Lung (tissue), 12 donors: ENCODE data around the gene DCDC2B. TPM values are rescaled to one million over a fixed set of nuclear protein-coding genes. Genes with fewer than 3 reads are reported as not detected.

Experiments used
- ATAC-seq: fragments of 200-7000 bp; cut with Tn5 transposase; one replicate; pipeline ENCODE4 v1.9.1; 2020; ENCODE audit warnings: moderate number of reproducible peaks; ENCODE audit not compliant: insufficient read depth, low FRiP score
- DNase-seq, 3 donors: peaks; one replicate each; pipeline ENCODE4 v3.0.0-alpha.2; 2013 to 2017
- H3K27ac ChIP-seq, 2 donors: one replicate each; pipeline ENCODE4 v1.5.1; 2013; ENCODE audit warnings: mild to moderate bottlenecking in 2 of 2, moderate library complexity in 2 of 2, control low read depth in 1 of 2, inconsistent platforms in 1 of 2, low read depth in 1 of 2, low read length in 1 of 2
- H3K27me3 ChIP-seq, 3 donors: one replicate each; pipeline ENCODE4 v1.5.1; 2013; ENCODE audit warnings: low read length in 2 of 3; ENCODE audit not compliant: control insufficient read depth in 3 of 3, insufficient read depth in 3 of 3
- H3K36me3 ChIP-seq, 4 donors: one replicate each; pipeline ENCODE4 v1.5.1; 2013; ENCODE audit warnings: low read length in 4 of 4, mild to moderate bottlenecking in 1 of 4, moderate library complexity in 1 of 4; ENCODE audit not compliant: control insufficient read depth in 4 of 4, insufficient read depth in 4 of 4
- H3K4me1 ChIP-seq, 5 donors: one replicate each; pipeline ENCODE4 v1.5.1; 2013; ENCODE audit warnings: low read length in 5 of 5, mild to moderate bottlenecking in 2 of 5, moderate library complexity in 1 of 5; ENCODE audit not compliant: control insufficient read depth in 5 of 5, insufficient read depth in 5 of 5
- H3K4me3 ChIP-seq: one replicate; pipeline ENCODE4 v1.5.1; 2013; ENCODE audit warnings: mild to moderate bottlenecking, control low read depth, moderate library complexity
- H3K9ac ChIP-seq, 2 donors: one replicate each; pipeline ENCODE4 v1.5.1; 2013; ENCODE audit warnings: low read length in 2 of 2, control low read depth in 1 of 2; ENCODE audit not compliant: insufficient read depth in 1 of 2
- H3K9me3 ChIP-seq, 4 donors: one replicate each; pipeline ENCODE4 v1.5.1; 2013; ENCODE audit warnings: low read length in 3 of 4, mild to moderate bottlenecking in 1 of 4, moderate library complexity in 1 of 4; ENCODE audit not compliant: control insufficient read depth in 4 of 4, insufficient read depth in 3 of 4
- WGBS, 2 donors: extraction: QIAGEN DNeasy Blood & Tissue Kit; methylation state at CpG; one replicate each; pipeline ENCODE4 v1.1.7; 2013; 5-methylcytosine and 5-hydroxymethylcytosine counted together
- polyA plus RNA-seq, 2 donors: library from polyadenylated mRNA; stranded (reverse); fragments of 200-250 nt; gene quantifications; one replicate each; pipeline ENCODE4 v1.2.1, GENCODE V29; 2013
- total RNA-seq, 2 donors: library from RNA; depleted of rRNA in 1 of 2; stranded (reverse); fragments of >200 nt in 1 of 2; gene quantifications; one replicate each; pipeline ENCODE4 v1.2.1, GENCODE V29; 2014 to 2021
- TF ChIP-seq, protein P1 (sequence below): IDR thresholded peaks from 2 replicates; pipeline ENCODE4 v1.5.1; 2012; ENCODE audit warnings: mild to moderate bottlenecking; ENCODE audit errors: control extremely low read depth, extremely low read depth
- donor health status: control.
- donor health status: control.
- donor health status: Bipolar disorder and iron deficiency.
- donor health status: healthy.
- donor health status: DM: yes; HTN: yes; CAD: no.

Gene DCDC2B
- total and polyA plus RNA-seq, 4 donors = 3.5 to 10.0 (median 5.8) TPM

DNA sequence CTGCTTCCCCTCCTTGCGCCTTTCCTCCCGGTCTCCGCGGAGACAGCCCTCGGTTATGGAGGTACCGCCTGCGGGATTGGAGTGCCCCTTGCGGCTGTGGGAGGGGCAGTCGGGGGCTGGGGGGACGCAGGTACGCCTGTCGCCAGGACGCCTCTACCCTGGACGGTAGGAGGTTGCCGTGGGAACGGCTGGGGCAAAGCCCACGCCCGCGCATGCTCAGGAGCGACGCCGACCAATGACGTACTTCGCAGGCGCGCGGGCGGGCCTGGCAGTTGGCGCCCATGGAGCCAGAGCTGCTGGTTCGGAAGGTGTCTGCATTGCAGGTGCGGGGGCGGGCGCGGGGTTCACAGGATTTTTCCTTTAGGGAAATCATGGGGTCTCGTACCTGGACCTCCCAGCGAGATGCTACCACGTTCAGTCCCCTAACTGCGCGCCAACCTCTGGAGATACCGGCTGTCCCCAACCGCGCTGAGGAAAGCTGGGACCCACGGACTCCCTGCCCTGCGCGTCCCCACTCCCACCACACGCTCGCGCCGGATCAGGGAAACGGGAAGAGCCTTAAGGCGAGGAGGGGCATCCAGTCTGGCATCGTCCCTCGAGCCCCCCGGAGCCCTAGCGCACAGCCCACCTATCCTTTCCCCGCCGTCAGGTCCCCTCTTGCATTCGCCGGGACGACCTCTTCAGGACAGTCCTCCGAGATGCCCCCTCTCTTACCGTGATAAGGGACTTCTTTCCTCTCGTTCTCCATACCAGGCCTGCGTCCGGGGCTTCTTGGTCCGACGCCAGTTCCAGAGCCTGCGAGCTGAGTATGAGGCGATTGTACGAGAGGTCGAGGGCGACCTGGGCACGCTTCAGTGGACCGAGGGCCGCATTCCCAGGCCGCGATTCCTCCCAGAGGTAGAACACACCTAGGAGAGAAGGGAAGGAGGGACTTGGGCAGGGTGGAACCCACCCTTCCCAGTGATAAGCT, 3.2 kb upstream of the DCDC2B start, which contains the start of gene IQCC:
TSS of gene IQCC (plus strand) at position 271 of the 970 bp plus-strand sequence. CDS start at position 282, 11 bp downstream.
- H3K4me3 ChIP-seq = peak within 1 kb of the TSS; percentile 43
- H3K9me3 ChIP-seq = no peaks in the 10 kb centered on the region
- DNase-seq (peak; percentile 91 to 93 (median 92)), ATAC-seq (peak; percentile 85)
- H3K27me3 ChIP-seq = no peaks in the 10 kb centered on the region
- H3K9ac ChIP-seq = peak within 1 kb of the TSS; percentile 88 to 95
- H3K27ac ChIP-seq = peak within 1 kb of the TSS in 1 of 2 donors; percentile 1
- TF ChIP-seq, protein P1, sequence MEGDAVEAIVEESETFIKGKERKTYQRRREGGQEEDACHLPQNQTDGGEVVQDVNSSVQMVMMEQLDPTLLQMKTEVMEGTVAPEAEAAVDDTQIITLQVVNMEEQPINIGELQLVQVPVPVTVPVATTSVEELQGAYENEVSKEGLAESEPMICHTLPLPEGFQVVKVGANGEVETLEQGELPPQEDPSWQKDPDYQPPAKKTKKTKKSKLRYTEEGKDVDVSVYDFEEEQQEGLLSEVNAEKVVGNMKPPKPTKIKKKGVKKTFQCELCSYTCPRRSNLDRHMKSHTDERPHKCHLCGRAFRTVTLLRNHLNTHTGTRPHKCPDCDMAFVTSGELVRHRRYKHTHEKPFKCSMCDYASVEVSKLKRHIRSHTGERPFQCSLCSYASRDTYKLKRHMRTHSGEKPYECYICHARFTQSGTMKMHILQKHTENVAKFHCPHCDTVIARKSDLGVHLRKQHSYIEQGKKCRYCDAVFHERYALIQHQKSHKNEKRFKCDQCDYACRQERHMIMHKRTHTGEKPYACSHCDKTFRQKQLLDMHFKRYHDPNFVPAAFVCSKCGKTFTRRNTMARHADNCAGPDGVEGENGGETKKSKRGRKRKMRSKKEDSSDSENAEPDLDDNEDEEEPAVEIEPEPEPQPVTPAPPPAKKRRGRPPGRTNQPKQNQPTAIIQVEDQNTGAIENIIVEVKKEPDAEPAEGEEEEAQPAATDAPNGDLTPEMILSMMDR = no peak
- 2 to 3% methylated on average over 76 to 77 of the region's 77 CpGs for WGBS, 2 donors
- peaks cover 7 to 19% (median 11%) of the 10 kb centered on the region in 5 donors for H3K4me1 ChIP-seq
- no peaks in the 10 kb centered on the region for H3K36me3 ChIP-seq

DNA sequence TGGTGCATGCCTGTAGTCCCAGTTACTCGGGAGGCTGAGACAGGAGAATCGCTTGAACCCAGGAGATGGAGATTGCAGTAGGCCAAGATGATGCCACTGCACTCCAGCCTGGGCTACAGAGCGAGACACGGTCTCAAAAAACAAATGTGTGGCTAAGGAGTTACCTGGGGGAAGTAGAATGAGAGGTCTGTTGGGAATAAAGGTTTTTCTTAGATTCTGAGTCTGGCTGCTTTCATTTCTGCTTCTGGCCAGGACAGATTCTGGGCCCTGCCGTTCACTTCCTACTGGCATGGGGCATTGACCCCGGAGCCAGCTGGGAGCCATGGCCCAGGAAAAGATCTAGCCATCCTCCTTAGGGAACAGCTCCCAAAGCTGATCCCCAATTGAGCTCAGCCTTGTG, 420 bp upstream of the DCDC2B start:
- TF ChIP-seq, protein P1 = no peak
- WGBS, 2 donors = 86 to 88% methylated on average over 6 of the region's 6 CpGs
- Histone ChIP-seq H3K4me1 (peaks cover 3 to 8% (median 5%) of the 10 kb centered on the region in 5 donors), H3K36me3 (no peaks in the 10 kb centered on the region), H3K4me3 (no peak overlapping the region), H3K9ac (no peak overlapping the region), H3K27ac (no peak overlapping the region), H3K9me3 (no peaks in the 10 kb centered on the region), H3K27me3 (no peaks in the 10 kb centered on the region)
- ATAC-seq (no peak), DNase-seq (no peak)

DNA sequence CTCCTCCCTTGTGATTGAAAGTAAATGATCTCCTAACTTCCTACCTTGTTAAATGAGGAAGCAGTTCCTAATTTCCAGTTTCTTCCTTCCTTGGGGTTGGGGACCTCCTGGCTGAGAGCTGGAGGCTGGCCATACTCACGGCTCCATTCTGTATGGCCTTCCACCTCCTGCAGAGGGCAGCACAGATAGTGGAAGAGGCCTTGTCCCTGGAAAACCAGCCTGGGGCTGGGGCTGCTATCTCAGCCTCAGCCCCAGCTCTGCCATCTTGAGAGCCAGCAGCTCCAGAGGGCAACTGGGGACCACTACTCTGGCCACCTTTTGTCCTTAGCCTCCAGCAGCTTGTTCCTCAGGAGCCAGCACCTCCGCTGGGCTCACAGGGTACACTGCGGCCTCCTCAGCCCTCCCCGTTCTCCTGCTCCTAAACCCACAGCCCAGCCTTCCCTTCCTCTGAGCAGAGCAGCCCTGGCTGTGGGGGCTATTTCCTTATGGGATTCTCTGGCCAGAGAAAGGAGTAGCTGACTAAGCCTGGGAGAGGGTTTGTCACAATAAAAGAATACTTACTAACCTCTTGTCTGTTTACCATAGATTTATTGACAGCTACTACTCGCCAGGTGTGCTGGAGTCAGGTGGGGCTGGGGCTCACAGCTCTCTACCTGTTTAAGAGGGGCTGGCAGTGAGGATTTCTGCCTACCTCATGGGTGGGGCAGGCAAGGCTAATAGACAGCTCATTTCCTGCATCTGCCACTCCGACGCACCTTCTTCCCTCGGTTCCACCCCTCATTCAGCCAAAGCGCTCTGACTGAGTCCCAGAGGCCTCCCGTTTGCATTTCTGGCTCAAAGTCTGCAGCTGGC, 7.0 kb downstream of the DCDC2B start:
- Histone ChIP-seq H3K27me3 (no peaks in the 10 kb centered on the region), H3K9me3 (no peaks in the 10 kb centered on the region), H3K36me3 (peaks cover 0 to 34% (median 26%) of the 10 kb centered on the region in 4 donors), H3K4me3 (no peak overlapping the region), H3K9ac (no peak overlapping the region), H3K4me1 (peaks cover 0 to 2% (median under 1%) of the 10 kb centered on the region in 5 donors), H3K27ac (peak overlapping the region in 1 of 2 donors; percentile 2)
- ATAC-seq (no peak), DNase-seq (peak; percentile 59 to 64 (median 62))
- WGBS, 2 donors = 79 to 82% methylated on average over 10 of the region's 10 CpGs
- TF ChIP-seq, protein P1 = peak; percentile 75
